IMR-90 (cell line): ENCODE results near the gene ANHX. TPM values are rescaled to one million over a fixed set of nuclear protein-coding genes. Genes with fewer than 3 reads are reported as not detected.

Experiments
- ATAC-seq: fragments of 200-7000 bp; cut with Tn5 transposase; 2 replicates; pipeline ENCODE4 v1.9.1; 2020; ENCODE audit warnings: low read depth, mild to moderate bottlenecking, moderate library complexity
- BruUV-seq: library from RNA; stranded (reverse); fragments of 400-500 nt; replicated peaks from 2 replicates; lab custom pipeline; 2021; lab: Mats Ljungman, UMichigan
- CTCF ChIA-PET: fragments of 300-600 bp; formaldehyde crosslinking; extraction: SDS; loops from one replicate; lab custom pipeline; 2021; ENCODE audit warnings: antibody characterized with exemption; lab: Yijun Ruan, JAX
- POLR2A ChIA-PET: fragments of 300-600 bp; sonication (Branson Sonifier 250); formaldehyde crosslinking; loops from one replicate; lab custom pipeline; 2022; ENCODE audit warnings: antibody characterized with exemption; ENCODE audit not compliant: unreplicated experiment; lab: Charles Lee
- DNase-seq: peaks from one replicate; pipeline ENCODE4 v3.0.0; 2013
- H2AFZ ChIP-seq: replicated peaks from 2 replicates; pipeline ENCODE3; 2013; ENCODE audit warnings: low read length, mild to moderate bottlenecking; ENCODE audit not compliant: poor library complexity
- H2AK5ac ChIP-seq: 2 replicates; pipeline ENCODE4 v1.6.1; 2013; ENCODE audit warnings: low read depth, low read length, inconsistent platforms
- H2AK9ac ChIP-seq: replicated peaks from 2 replicates; pipeline ENCODE3; 2013; ENCODE audit warnings: mild to moderate bottlenecking, low read depth, low read length, moderate library complexity; ENCODE audit not compliant: poor library complexity
- H2BK120ac ChIP-seq: 2 replicates; pipeline ENCODE4 v1.6.1; 2013; ENCODE audit warnings: low read depth, low read length, inconsistent platforms
- H2BK15ac ChIP-seq: 3 replicates; pipeline ENCODE4 v1.6.1; 2013; ENCODE audit warnings: low read depth, low read length, inconsistent platforms
- H2BK20ac ChIP-seq: 2 replicates; pipeline ENCODE4 v1.6.1; 2013; ENCODE audit warnings: low read depth, mild to moderate bottlenecking, inconsistent platforms, low read length, moderate library complexity
- H2BK5ac ChIP-seq: 2 replicates; pipeline ENCODE4 v1.6.1; 2013; ENCODE audit warnings: mild to moderate bottlenecking, low read depth, low read length, inconsistent platforms; ENCODE audit not compliant: poor library complexity, severe bottlenecking
- H3K14ac ChIP-seq: replicated peaks from 2 replicates; pipeline ENCODE4 v1.6.1; 2013; ENCODE audit warnings: low read depth, low read length, inconsistent platforms
- H3K18ac ChIP-seq: 2 replicates; pipeline ENCODE4 v1.6.1; 2013; ENCODE audit warnings: low read depth, low read length, control low read depth
- H3K23ac ChIP-seq: 2 replicates; pipeline ENCODE4 v1.6.1; 2013; ENCODE audit warnings: low read depth, low read length, inconsistent platforms
- H3K27ac ChIP-seq: 2 replicates; pipeline ENCODE4 v1.5.1; 2013; ENCODE audit warnings: mild to moderate bottlenecking, control low read depth, low read length; ENCODE audit not compliant: insufficient read depth
- H3K27me3 ChIP-seq: 2 replicates; pipeline ENCODE4 v1.6.1; 2013; ENCODE audit warnings: low read length; ENCODE audit not compliant: control insufficient read depth, insufficient read depth
- H3K36me3 ChIP-seq: 2 replicates; pipeline ENCODE4 v1.6.1; 2013; ENCODE audit warnings: low read length, mixed read lengths; ENCODE audit not compliant: control insufficient read depth, insufficient read depth
- H3K4ac ChIP-seq: 2 replicates; pipeline ENCODE4 v1.6.1; 2013; ENCODE audit warnings: low read depth, low read length, inconsistent platforms
- H3K4me1 ChIP-seq: 2 replicates; pipeline ENCODE4 v1.6.1; 2013; ENCODE audit warnings: low read length, mixed read lengths; ENCODE audit not compliant: control insufficient read depth, insufficient read depth
- H3K4me2 ChIP-seq: 2 replicates; pipeline ENCODE4 v1.6.1; 2013; ENCODE audit warnings: low read depth, mild to moderate bottlenecking, control low read depth, low read length, moderate library complexity
- H3K4me3 ChIP-seq: 2 replicates; pipeline ENCODE4 v1.5.1; 2013; ENCODE audit warnings: low read depth, mild to moderate bottlenecking, control low read depth, low read length, moderate library complexity; ENCODE audit not compliant: insufficient read depth
- H3K56ac ChIP-seq: 2 replicates; pipeline ENCODE4 v1.6.1; 2013; ENCODE audit warnings: low read length, inconsistent platforms; ENCODE audit not compliant: insufficient read depth; ENCODE audit errors: extremely low read depth
- H3K79me1 ChIP-seq, 2 experiments: 2 replicates each; pipeline ENCODE4 v1.6.1; 2013; ENCODE audit warnings: low read length in 2 of 2, inconsistent platforms in 1 of 2, low read depth in 1 of 2
- H3K9ac ChIP-seq: 2 replicates; pipeline ENCODE4 v1.6.1; 2013; ENCODE audit warnings: low read depth, low read length, control low read depth
- H3K9me1 ChIP-seq: 2 replicates; pipeline ENCODE4 v1.6.1; 2013; ENCODE audit warnings: low read length, inconsistent platforms; ENCODE audit not compliant: insufficient read depth
- H3K9me3 ChIP-seq: 2 replicates; pipeline ENCODE4 v1.6.1; 2013; ENCODE audit warnings: low read length; ENCODE audit not compliant: control insufficient read depth, insufficient read depth
- H4K20me1 ChIP-seq: 2 replicates; pipeline ENCODE4 v1.6.1; 2013; ENCODE audit warnings: low read length, inconsistent platforms; ENCODE audit not compliant: insufficient read depth
- H4K5ac ChIP-seq: 2 replicates; pipeline ENCODE4 v1.6.1; 2013; ENCODE audit warnings: mild to moderate bottlenecking, low read depth, low read length, control low read depth
- H4K8ac ChIP-seq, 2 experiments: 2 replicates each; pipeline ENCODE4 v1.6.1; 2013; ENCODE audit warnings: low read depth in 2 of 2, low read length in 2 of 2, control low read depth in 1 of 2, inconsistent platforms in 1 of 2
- H4K91ac ChIP-seq: 2 replicates; pipeline ENCODE4 v1.6.1; 2013; ENCODE audit warnings: low read depth, low read length, inconsistent platforms; ENCODE audit not compliant: insufficient read depth
- BHLHE40 ChIP-seq: fragments of 150-350 bp; IDR thresholded peaks from 2 replicates; pipeline ENCODE4 v1.6.1; 2016; ENCODE audit warnings: mild to moderate bottlenecking, low read depth, low read length
- CHD1 ChIP-seq: IDR thresholded peaks from 2 replicates; pipeline ENCODE4 v1.6.1; 2012; ENCODE audit warnings: low read depth, low read length, improper control_type of control experiment
- CTCF ChIP-seq: conservative IDR thresholded peaks from 2 replicates; pipeline ENCODE4 v1.5.1; 2012; ENCODE audit warnings: mild to moderate bottlenecking, low read depth, low read length, improper control_type of control experiment
- ELK1 ChIP-seq: fragments of 150-350 bp; IDR thresholded peaks from 2 replicates; pipeline ENCODE4 v1.6.1; 2016; ENCODE audit warnings: low read depth, mild to moderate bottlenecking, low read length, moderate library complexity, borderline replicate concordance
- FOS ChIP-seq: fragments of 150-350 bp; IDR thresholded peaks from 2 replicates; pipeline ENCODE4 v1.6.1; 2016; ENCODE audit warnings: low read depth, low read length
- MAFK ChIP-seq: IDR thresholded peaks from 2 replicates; pipeline ENCODE4 v1.6.1; 2012; ENCODE audit warnings: low read depth, low read length, improper control_type of control experiment
- MAZ ChIP-seq: IDR thresholded peaks from 2 replicates; pipeline ENCODE4 v1.6.1; 2012; ENCODE audit warnings: low read depth, mild to moderate bottlenecking, low read length, improper control_type of control experiment, moderate library complexity, borderline replicate concordance
- MXI1 ChIP-seq: IDR thresholded peaks from 2 replicates; pipeline ENCODE4 v1.6.1; 2012; ENCODE audit warnings: low read depth, mild to moderate bottlenecking, low read length, moderate library complexity, borderline replicate concordance
- NFE2L2 ChIP-seq: fragments of 150-350 bp; IDR thresholded peaks from 2 replicates; pipeline ENCODE4 v1.6.1; 2016; ENCODE audit warnings: low read depth, mild to moderate bottlenecking, low read length
- POLR2A ChIP-seq: IDR thresholded peaks from 2 replicates; pipeline ENCODE4 v1.6.1; 2012; ENCODE audit warnings: mild to moderate bottlenecking, low read depth, low read length
- RAD21 ChIP-seq: IDR thresholded peaks from 2 replicates; pipeline ENCODE4 v1.6.1; 2012; ENCODE audit warnings: low read length, improper control_type of control experiment
- RCOR1 ChIP-seq: IDR thresholded peaks from 2 replicates; pipeline ENCODE4 v1.6.1; 2012; ENCODE audit warnings: mild to moderate bottlenecking, low read length, improper control_type of control experiment; ENCODE audit not compliant: insufficient replicate concordance
- RFX5 ChIP-seq: IDR thresholded peaks from 2 replicates; pipeline ENCODE4 v1.8.0; 2012; ENCODE audit warnings: low read depth, mild to moderate bottlenecking, low read length, moderate library complexity
- SMC3 ChIP-seq: fragments of 150-350 bp; IDR thresholded peaks from 2 replicates; pipeline ENCODE4 v1.6.1; 2016; ENCODE audit warnings: low read depth, mild to moderate bottlenecking, antibody characterized with exemption, low read length, moderate library complexity
- USF2 ChIP-seq: fragments of 150-350 bp; IDR thresholded peaks from 2 replicates; pipeline ENCODE4 v1.6.1; 2017; ENCODE audit warnings: mild to moderate bottlenecking, antibody characterized with exemption, low read length, low read depth
- WGBS, 2 experiments: methylation state at CpG; one replicate each; pipeline versions ENCODE4 v1.1.5 to v1.1.7; 2013; ENCODE audit warnings: missing lambda C conversion rate in 2 of 2; ENCODE audit not compliant: insufficient read length in 1 of 2; ENCODE audit errors: extremely low coverage in 2 of 2; 5-methylcytosine and 5-hydroxymethylcytosine counted together
- dilution Hi-C: fragments of 300-500 bp; cut with HindIII; formaldehyde crosslinking; loops from one replicate; pipeline ENCODE4 v1.14.3; 2018; ENCODE audit warnings: low sequenced_read_pairs; ENCODE audit not compliant: unreplicated experiment
- in situ Hi-C: fragments of 300-500 bp; cut with MboI; formaldehyde crosslinking; loops from 3 replicates; pipeline ENCODE4 v1.14.3; 2019; ENCODE audit warnings: low sequenced_read_pairs, inconsistent platforms, mixed read lengths
- intact Hi-C: fragments of 100-400 bp; cut with micrococcal nuclease; formaldehyde crosslinking; loops from 2 replicates; pipeline ENCODE4 v1.10.0; 2022
- polyA plus RNA-seq, 3 experiments: library from polyadenylated mRNA; depleted of rRNA; stranded (reverse); fragments of >200 nt; gene quantifications; 2 replicates each; pipeline ENCODE4 v1.2.3, GENCODE V29; 2012; ENCODE audit warnings: low replicate concordance in 1 of 3
- total RNA-seq: library from RNA; depleted of rRNA; stranded (reverse); fragments of >200 nt; gene quantifications from 2 replicates; pipeline ENCODE4 v1.2.3, GENCODE V29; 2012

ANHX gene
- total and polyA plus RNA-seq, 2 of the 4 experiments (the other 2 are of a cell fraction) = not detected

GRCh38 chr12:133264173-133264572 lies 28.5 kb upstream of the ANHX start:
- no peak overlapping the region for H3K18ac ChIP-seq
- no peak overlapping the region for H4K91ac ChIP-seq
- no peak overlapping the region for H2BK120ac ChIP-seq
- TF ChIP-seq MAZ = no peak
- TF ChIP-seq CHD1 = no peak
- TF ChIP-seq BHLHE40 = no peak
- TF ChIP-seq MXI1 = no peak
- TF ChIP-seq POLR2A = no peak
- no peak for TF ChIP-seq RFX5
- no peak for TF ChIP-seq MAFK
- TF ChIP-seq SMC3 = no peak
- TF ChIP-seq CTCF = no peak
- no peak for TF ChIP-seq USF2
- no peak for TF ChIP-seq ELK1
- TF ChIP-seq FOS = no peak
- no peak for TF ChIP-seq RAD21
- TF ChIP-seq RCOR1 = no peak
- no peak for TF ChIP-seq NFE2L2
- no peak overlapping the region for H2AK9ac ChIP-seq
- H3K9ac ChIP-seq = no peak overlapping the region
- H3K4ac ChIP-seq = no peak overlapping the region
- no CpG with 5 or more reads among the region's 33 CpGs for WGBS, 2 experiments
- H4K8ac ChIP-seq = no peak overlapping the region
- H2BK20ac ChIP-seq = no peak overlapping the region
- no peak overlapping the region for H3K56ac ChIP-seq
- in situ Hi-C loops = no loop called here
- H2BK5ac ChIP-seq = no peak overlapping the region
- H3K23ac ChIP-seq = no peak overlapping the region
- no peaks in the 10 kb centered on the region for H4K20me1 ChIP-seq
- ATAC-seq (no peak), DNase-seq (no peak)
- no peak overlapping the region for H2BK15ac ChIP-seq
- ChIA-PET POLR2A (no interaction called here), CTCF (no interaction called here)
- no peak overlapping the region for H2AFZ ChIP-seq
- BruUV-seq = no TSS peak
- H2AK5ac ChIP-seq = no peak overlapping the region
- intact Hi-C loops = no loop called here
- H3K4me3 ChIP-seq = no peak overlapping the region
- dilution Hi-C loops = no loop called here
- no peak overlapping the region for H3K14ac ChIP-seq
- H3K27ac ChIP-seq = no peak overlapping the region
- no peak overlapping the region for H4K5ac ChIP-seq
- H3K27me3 ChIP-seq = no peaks in the 10 kb centered on the region
- no peaks in the 10 kb centered on the region for H3K4me1 ChIP-seq
- H3K9me1 ChIP-seq = no peaks in the 10 kb centered on the region
- H3K9me3 ChIP-seq = no peaks in the 10 kb centered on the region
- no peaks in the 10 kb centered on the region for H3K36me3 ChIP-seq
- H3K79me1 ChIP-seq = no peaks in the 10 kb centered on the region
- no peak overlapping the region for H3K4me2 ChIP-seq
